GM12878 (cell line): ENCODE measurements around the gene NR3C1. TPM values are rescaled to one million over a fixed set of nuclear protein-coding genes. Genes with fewer than 3 reads are reported as not detected.

Experiments used
- MTA3 ChIP-seq: IDR thresholded peaks from 2 replicates; pipeline ENCODE4 v1.6.1; 2012; ENCODE audit warnings: low read length, inconsistent platforms, borderline replicate concordance
- PML ChIP-seq: IDR thresholded peaks from 2 replicates; pipeline ENCODE4 v1.6.1; 2012; ENCODE audit warnings: low read length, inconsistent platforms
- TARDBP ChIP-seq: IDR thresholded peaks from 2 replicates; pipeline ENCODE4 v1.6.1; 2016; ENCODE audit warnings: borderline replicate concordance
- TCF3 ChIP-seq: IDR thresholded peaks from 2 replicates; pipeline ENCODE4 v1.6.1; 2012; ENCODE audit warnings: low read depth, mild to moderate bottlenecking, low read length, borderline replicate concordance; ENCODE audit not compliant: insufficient read depth
- ZBED1 ChIP-seq: IDR thresholded peaks from 2 replicates; pipeline ENCODE4 v1.6.1; 2016; ENCODE audit warnings: borderline replicate concordance
- ZNF217 ChIP-seq: fragments of 450-650 bp; IDR thresholded peaks from 2 replicates; pipeline ENCODE4 v1.6.1; 2017; ENCODE audit warnings: antibody characterized with exemption, mild to moderate bottlenecking
- ZNF384 ChIP-seq: IDR thresholded peaks from 2 replicates; pipeline ENCODE4 v1.6.1; 2012; ENCODE audit warnings: low read depth, mild to moderate bottlenecking, low read length, improper control_type of control experiment, borderline replicate concordance
- ZZZ3 ChIP-seq: IDR thresholded peaks from 2 replicates; pipeline ENCODE4 v1.6.1; 2011; ENCODE audit warnings: low read depth; ENCODE audit not compliant: control insufficient read depth, insufficient read length
- polyA plus RNA-seq, 11 experiments: library from polyadenylated mRNA; depleted of rRNA in 4 of 11; unstranded in 6 of 11; stranded (reverse) in 5 of 11; fragments of >200 nt; fragmentation: Nextera tagmentation in 4 of 11; fragmentation: Illumina TruSeq in 1 of 11; extraction: Ambion mirVana in 4 of 11; extraction: Trizol in 1 of 11; gene quantifications; 1 replicate in 1 of 11; 2 replicates in 10 of 11; pipeline versions ENCODE4 v1.2.1 to v1.2.3, GENCODE V29; 2011 to 2016; ENCODE audit warnings: inconsistent platforms in 2 of 11, missing spikeins in 2 of 11, low read depth in 1 of 11
- total RNA-seq, 4 experiments: library from RNA; depleted of rRNA in 3 of 4; stranded (reverse); fragments of >200 nt in 3 of 4; fragmentation: Illumina TruSeq in 1 of 4; extraction: Trizol in 1 of 4; gene quantifications; 2 replicates each; pipeline versions ENCODE4 v1.2.1 to v1.2.3, GENCODE V29; 2013 to 2021
- TF ChIP-seq, protein P1 (sequence below): fragments of 450-650 bp; formaldehyde crosslinking; IDR thresholded peaks from 2 replicates; pipeline ENCODE4 v1.4.0; 2020; ENCODE audit warnings: mild to moderate bottlenecking, moderate library complexity
- TF ChIP-seq, protein P2 (sequence below): IDR thresholded peaks from 2 replicates; pipeline ENCODE4 v1.6.1; 2011; ENCODE audit warnings: borderline replicate concordance, low read depth, mild to moderate bottlenecking, moderate library complexity, low read length; ENCODE audit not compliant: insufficient read depth, poor library complexity, severe bottlenecking

NR3C1 gene
- total and polyA plus RNA-seq, 10 of the 15 experiments (the other 5 are each of a cell fraction or from before 2014, with no cell fraction given) = 49.7 to 141 (median 109) TPM

DNA sequence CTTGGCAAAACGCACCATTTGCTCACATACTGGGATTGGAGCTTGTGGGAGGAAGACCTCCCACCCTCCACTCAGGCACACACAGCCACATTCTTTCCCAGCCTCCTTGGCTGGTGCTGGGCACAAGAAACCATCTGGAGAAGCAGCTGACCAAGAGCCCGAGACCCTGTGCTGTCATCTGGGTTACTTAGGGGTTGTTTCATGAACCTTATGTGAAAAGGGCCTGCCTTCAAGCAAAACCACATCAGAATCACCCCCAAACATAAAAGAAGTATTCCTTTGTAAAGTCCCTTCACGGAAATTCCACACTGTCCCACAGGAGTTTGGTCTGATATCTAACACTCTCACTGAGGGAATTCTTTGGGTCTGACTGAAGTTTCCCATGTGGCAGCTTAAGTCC, 172.1 kb downstream of the NR3C1 start (continued):
- TF ChIP-seq, protein P1, sequence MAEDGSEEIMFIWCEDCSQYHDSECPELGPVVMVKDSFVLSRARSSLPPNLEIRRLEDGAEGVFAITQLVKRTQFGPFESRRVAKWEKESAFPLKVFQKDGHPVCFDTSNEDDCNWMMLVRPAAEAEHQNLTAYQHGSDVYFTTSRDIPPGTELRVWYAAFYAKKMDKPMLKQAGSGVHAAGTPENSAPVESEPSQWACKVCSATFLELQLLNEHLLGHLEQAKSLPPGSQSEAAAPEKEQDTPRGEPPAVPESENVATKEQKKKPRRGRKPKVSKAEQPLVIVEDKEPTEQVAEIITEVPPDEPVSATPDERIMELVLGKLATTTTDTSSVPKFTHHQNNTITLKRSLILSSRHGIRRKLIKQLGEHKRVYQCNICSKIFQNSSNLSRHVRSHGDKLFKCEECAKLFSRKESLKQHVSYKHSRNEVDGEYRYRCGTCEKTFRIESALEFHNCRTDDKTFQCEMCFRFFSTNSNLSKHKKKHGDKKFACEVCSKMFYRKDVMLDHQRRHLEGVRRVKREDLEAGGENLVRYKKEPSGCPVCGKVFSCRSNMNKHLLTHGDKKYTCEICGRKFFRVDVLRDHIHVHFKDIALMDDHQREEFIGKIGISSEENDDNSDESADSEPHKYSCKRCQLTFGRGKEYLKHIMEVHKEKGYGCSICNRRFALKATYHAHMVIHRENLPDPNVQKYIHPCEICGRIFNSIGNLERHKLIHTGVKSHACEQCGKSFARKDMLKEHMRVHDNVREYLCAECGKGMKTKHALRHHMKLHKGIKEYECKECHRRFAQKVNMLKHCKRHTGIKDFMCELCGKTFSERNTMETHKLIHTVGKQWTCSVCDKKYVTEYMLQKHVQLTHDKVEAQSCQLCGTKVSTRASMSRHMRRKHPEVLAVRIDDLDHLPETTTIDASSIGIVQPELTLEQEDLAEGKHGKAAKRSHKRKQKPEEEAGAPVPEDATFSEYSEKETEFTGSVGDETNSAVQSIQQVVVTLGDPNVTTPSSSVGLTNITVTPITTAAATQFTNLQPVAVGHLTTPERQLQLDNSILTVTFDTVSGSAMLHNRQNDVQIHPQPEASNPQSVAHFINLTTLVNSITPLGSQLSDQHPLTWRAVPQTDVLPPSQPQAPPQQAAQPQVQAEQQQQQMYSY (CRISPR knock-in tag) = no peak
- TF ChIP-seq ZNF217 (no peak), ZZZ3 (no peak), PML (no peak), TARDBP (no peak), ZNF384 (no peak), MTA3 (no peak), ZBED1 (0 out of 2 replicates have a peak, but pooled peaks have one; percentile 25), TCF3 (no peak)
- TF ChIP-seq, protein P2, sequence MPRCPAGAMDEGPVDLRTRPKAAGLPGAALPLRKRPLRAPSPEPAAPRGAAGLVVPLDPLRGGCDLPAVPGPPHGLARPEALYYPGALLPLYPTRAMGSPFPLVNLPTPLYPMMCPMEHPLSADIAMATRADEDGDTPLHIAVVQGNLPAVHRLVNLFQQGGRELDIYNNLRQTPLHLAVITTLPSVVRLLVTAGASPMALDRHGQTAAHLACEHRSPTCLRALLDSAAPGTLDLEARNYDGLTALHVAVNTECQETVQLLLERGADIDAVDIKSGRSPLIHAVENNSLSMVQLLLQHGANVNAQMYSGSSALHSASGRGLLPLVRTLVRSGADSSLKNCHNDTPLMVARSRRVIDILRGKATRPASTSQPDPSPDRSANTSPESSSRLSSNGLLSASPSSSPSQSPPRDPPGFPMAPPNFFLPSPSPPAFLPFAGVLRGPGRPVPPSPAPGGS = peak; percentile 59
